T-cell (primary cell): ENCODE measurements around the gene METTL18. TPM values are rescaled to one million over a fixed set of nuclear protein-coding genes. Genes with fewer than 3 reads are reported as not detected.

Source experiments
- ATAC-seq, 4 experiments: fragments of 200-7000 bp in 3 of 4; fragments of 150-1000 bp in 1 of 4; cut with Tn5 transposase; replicated peaks in 1 of 4; 1 replicate in 3 of 4; 2 replicates in 1 of 4; pipeline ENCODE4 v1.10.0; 2021; ENCODE audit warnings: moderate library complexity in 3 of 4, mild to moderate bottlenecking in 2 of 4, moderate number of reproducible peaks in 1 of 4
- CTCF ChIA-PET, 2 donors: fragments of 300-600 bp; sonication (Branson Sonifier 250); formaldehyde crosslinking; loops; one replicate each; lab custom pipeline; 2022; ENCODE audit warnings: antibody characterized with exemption in 2 of 2; lab: Charles Lee
- POLR2A ChIA-PET, 2 donors: fragments of 300-600 bp; sonication (Branson Sonifier 250); formaldehyde crosslinking; loops; one replicate each; lab custom pipeline; 2022; ENCODE audit warnings: antibody characterized with exemption in 2 of 2; lab: Charles Lee
- DNase-seq, 35 experiments: peaks; one replicate each; pipeline versions ENCODE4 v3.0.0 to v3.0.0-alpha.2; 2013 to 2023
- H3K27ac ChIP-seq: one replicate; pipeline ENCODE4 v1.5.1; 2013; ENCODE audit warnings: low read length
- H3K27me3 ChIP-seq, 2 experiments: replicated peaks in 1 of 2; 1 replicate in 1 of 2; 2 replicates in 1 of 2; pipeline versions ENCODE4 v1.6.1 to v1.7.0; 2013; ENCODE audit warnings: low read length in 1 of 2, mixed read lengths in 1 of 2; ENCODE audit not compliant: control insufficient read depth in 2 of 2, insufficient read depth in 2 of 2; ENCODE audit errors: extremely low read depth in 1 of 2
- H3K36me3 ChIP-seq, 2 donors: 1 replicate in 1 of 2; 2 replicates in 1 of 2; pipeline versions ENCODE4 v1.6.1 to v1.7.0; 2013; ENCODE audit warnings: low read length in 1 of 2; ENCODE audit not compliant: control insufficient read depth in 2 of 2, insufficient read depth in 1 of 2; ENCODE audit errors: extremely low read depth in 1 of 2
- H3K4me1 ChIP-seq, 2 experiments: 1 replicate in 1 of 2; 2 replicates in 1 of 2; pipeline versions ENCODE4 v1.6.1 to v1.7.0; 2013; ENCODE audit warnings: low read length in 2 of 2, mixed read lengths in 1 of 2; ENCODE audit not compliant: insufficient read depth in 2 of 2, control insufficient read depth in 1 of 2; ENCODE audit errors: extremely low read depth in 1 of 2
- H3K4me3 ChIP-seq, 2 donors: 1 replicate in 1 of 2; 2 replicates in 1 of 2; pipeline versions ENCODE4 v1.5.1 to v1.7.0; 2013; ENCODE audit warnings: mild to moderate bottlenecking in 2 of 2, low read length in 1 of 2, moderate library complexity in 1 of 2; ENCODE audit not compliant: control insufficient read depth in 1 of 2; ENCODE audit errors: extremely low read depth in 1 of 2
- H3K9me3 ChIP-seq: 2 replicates; pipeline ENCODE4 v1.7.0; 2013
- H3K27ac Mint-ChIP-seq, 2 donors: one replicate each; pipeline ENCODE4 v1.8.0; 2020 to 2021; ENCODE audit warnings: mild to moderate bottlenecking in 2 of 2, mixed read lengths in 2 of 2
- H3K27me3 Mint-ChIP-seq, 2 donors: one replicate each; pipeline ENCODE4 v1.8.0; 2021 to 2022; ENCODE audit warnings: mixed read lengths in 2 of 2
- H3K36me3 Mint-ChIP-seq: one replicate; pipeline ENCODE4 v1.8.0; 2021; ENCODE audit warnings: mixed read lengths
- H3K4me1 Mint-ChIP-seq, 3 donors: one replicate each; pipeline ENCODE4 v1.8.0; 2020 to 2022; ENCODE audit warnings: mixed read lengths in 3 of 3, mild to moderate bottlenecking in 1 of 3
- H3K4me3 Mint-ChIP-seq, 3 donors: one replicate each; pipeline ENCODE4 v1.8.0; 2020 to 2022; ENCODE audit warnings: mild to moderate bottlenecking in 3 of 3, mixed read lengths in 3 of 3, moderate library complexity in 3 of 3
- H3K9me3 Mint-ChIP-seq, 3 donors: one replicate each; pipeline ENCODE4 v1.8.0; 2020 to 2022; ENCODE audit warnings: mixed read lengths in 3 of 3
- WGBS: methylation state at CpG from one replicate; pipeline ENCODE4 v1.1.5; 2013; ENCODE audit warnings: missing lambda C conversion rate; ENCODE audit not compliant: insufficient coverage; 5-methylcytosine and 5-hydroxymethylcytosine counted together
- total RNA-seq, 35 experiments: library from RNA in 6 of 35; stranded (reverse) in 6 of 35; fragments of 120-200 nt in 1 of 35; gene quantifications; one replicate each; pipeline versions ENCODE4 v1.2.1 to v1.2.4 and lab custom pipeline; 2013 to 2026

The METTL18 gene
- total RNA-seq, 5 donors from 2014 or later (not counting 1 experiment from before 2014, with no cell fraction given): 3.9 to 16.5 (median 11.1) TPM

DNA sequence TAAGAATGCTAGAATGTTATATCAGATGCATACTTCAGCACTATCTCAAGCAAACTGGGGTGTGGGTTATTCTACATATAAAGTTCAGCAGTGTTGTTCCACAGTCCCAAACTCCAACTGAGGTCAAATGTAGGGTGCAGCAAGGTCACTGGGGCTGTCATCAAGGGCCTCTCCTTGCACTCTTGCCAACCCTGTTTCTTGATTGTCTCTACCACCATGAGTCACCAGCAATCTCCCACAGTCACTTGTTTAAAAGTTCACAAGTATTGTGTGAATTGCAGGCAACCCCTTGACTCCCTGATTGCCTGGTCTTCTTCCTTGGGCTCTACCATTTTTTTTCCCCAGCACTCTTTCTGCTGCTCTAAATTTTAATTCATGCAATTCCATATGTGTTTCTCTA is 10.6 kb downstream of the METTL18 start:
- H3K27me3 ChIP-seq: peaks cover 0 to 12% of the 10 kb centered on the region in 2 experiments
- no peak overlapping the region for H3K4me3 Mint-ChIP-seq
- peak overlapping the region in 1 of 2 donors; percentile 59 for H3K27ac Mint-ChIP-seq
- no peaks in the 10 kb centered on the region for H3K4me1 ChIP-seq
- DNase-seq (no peak), ATAC-seq (no peak)
- CTCF ChIA-PET: no interaction called here
- peaks cover 40 to 45% of the 10 kb centered on the region in 2 donors for H3K27me3 Mint-ChIP-seq
- H3K4me3 ChIP-seq: no peak overlapping the region
- H3K9me3 ChIP-seq: no peaks in the 10 kb centered on the region
- H3K4me1 Mint-ChIP-seq: no peaks in the 10 kb centered on the region
- POLR2A ChIA-PET: no interaction called here
- no peaks in the 10 kb centered on the region for H3K36me3 ChIP-seq
- H3K9me3 Mint-ChIP-seq: no peaks in the 10 kb centered on the region
- no peaks in the 10 kb centered on the region for H3K36me3 Mint-ChIP-seq
- no peak overlapping the region for H3K27ac ChIP-seq

DNA sequence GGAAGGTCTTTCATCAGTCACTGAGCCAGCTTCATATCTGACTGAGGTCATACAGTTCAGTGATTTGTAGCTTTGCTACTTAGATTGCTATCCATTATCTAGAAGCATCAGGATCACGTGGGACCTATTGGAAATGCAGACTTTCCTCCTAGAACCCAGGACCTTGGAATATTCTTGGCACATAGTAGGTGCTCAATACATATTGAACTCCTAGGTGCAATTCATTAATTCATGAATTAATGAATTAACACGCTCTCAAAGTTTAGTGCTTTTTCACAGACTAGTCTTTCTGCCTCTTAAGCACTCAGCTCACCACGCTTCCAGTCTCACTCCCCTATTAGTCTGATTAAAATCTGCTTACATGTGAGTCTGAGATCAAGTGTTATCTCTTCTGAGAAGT is 12.1 kb downstream of the METTL18 start:
- Histone ChIP-seq H3K9me3 (no peaks in the 10 kb centered on the region), H3K27me3 (peaks cover 0 to 12% of the 10 kb centered on the region in 2 experiments), H3K27ac (no peak overlapping the region), H3K36me3 (no peaks in the 10 kb centered on the region), H3K4me1 (no peaks in the 10 kb centered on the region), H3K4me3 (no peak overlapping the region)
- CTCF ChIA-PET: interaction anchor here in 1 of 2 donors (0.6 kb wide), 1 partner anchor 50 kb away, joined by 3 read pairs; no protein-coding TSS in a partner anchor
- no peak for DNase-seq
- H3K27me3 Mint-ChIP-seq: peaks cover 36 to 40% of the 10 kb centered on the region in 2 donors
- no peak overlapping the region for H3K4me3 Mint-ChIP-seq
- no peak for ATAC-seq
- no peak overlapping the region for H3K27ac Mint-ChIP-seq
- no peaks in the 10 kb centered on the region for H3K9me3 Mint-ChIP-seq
- POLR2A ChIA-PET: no interaction called here
- H3K4me1 Mint-ChIP-seq: no peaks in the 10 kb centered on the region
- WGBS: 40% methylated on average over 1 of the region's 3 CpGs
- H3K36me3 Mint-ChIP-seq: no peaks in the 10 kb centered on the region

DNA sequence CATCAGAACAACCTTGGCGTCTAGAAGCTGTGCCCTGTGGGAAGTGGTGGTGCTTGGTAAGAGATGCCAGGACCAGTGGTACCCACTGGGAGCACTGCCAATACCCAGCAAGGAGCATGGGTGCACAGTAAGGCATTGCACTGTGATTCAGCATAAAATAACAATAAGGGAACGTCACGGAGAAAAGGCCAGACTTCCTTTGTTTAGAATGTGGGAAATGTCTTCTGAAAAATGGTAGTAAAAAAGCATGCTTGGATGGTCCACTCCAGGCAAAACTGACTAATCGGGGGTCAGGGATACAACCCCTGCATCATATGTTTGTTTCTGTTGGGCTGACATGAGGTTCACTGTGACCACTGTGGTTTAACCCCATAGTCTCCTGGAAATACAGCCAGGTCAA is 14.7 kb downstream of the METTL18 start:
- Mint-ChIP-seq H3K27ac (no peak overlapping the region), H3K4me3 (no peak overlapping the region), H3K9me3 (no peaks in the 10 kb centered on the region), H3K27me3 (peaks cover 20 to 27% of the 10 kb centered on the region in 2 donors), H3K36me3 (no peaks in the 10 kb centered on the region), H3K4me1 (no peaks in the 10 kb centered on the region)
- CTCF ChIA-PET: no interaction called here
- POLR2A ChIA-PET: no interaction called here
- Histone ChIP-seq H3K27ac (no peak overlapping the region), H3K4me1 (no peaks in the 10 kb centered on the region), H3K9me3 (no peaks in the 10 kb centered on the region), H3K4me3 (no peak overlapping the region), H3K36me3 (no peaks in the 10 kb centered on the region), H3K27me3 (peaks cover 0 to 8% of the 10 kb centered on the region in 2 experiments)
- WGBS: 58% methylated on average over 2 of the region's 4 CpGs
- no peak for DNase-seq
- ATAC-seq: no peak

DNA sequence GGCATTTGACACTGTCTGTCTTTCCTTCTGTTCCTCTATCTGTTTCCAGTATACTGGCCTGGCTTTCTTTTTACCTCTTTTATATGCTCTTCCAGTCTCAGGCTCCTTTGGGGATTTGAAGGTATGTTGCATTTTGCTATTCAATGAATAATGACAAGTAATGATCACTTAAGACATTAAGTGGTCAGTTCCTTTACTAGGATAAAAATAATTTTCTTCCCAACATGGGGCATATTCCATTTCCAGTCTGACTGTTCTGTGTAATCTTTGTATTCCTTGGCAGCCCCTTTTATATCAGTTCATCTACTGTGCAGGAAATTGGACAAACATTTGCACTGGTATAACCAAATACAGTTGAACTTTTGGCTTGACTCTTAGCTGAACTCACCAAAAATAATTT is 15.6 kb downstream of the METTL18 start:
- H3K27me3 Mint-ChIP-seq: peaks cover 12 to 19% of the 10 kb centered on the region in 2 donors
- Histone ChIP-seq H3K27me3 (peaks cover 0 to 6% of the 10 kb centered on the region in 2 experiments), H3K27ac (no peak overlapping the region), H3K36me3 (no peaks in the 10 kb centered on the region), H3K4me1 (no peaks in the 10 kb centered on the region), H3K4me3 (no peak overlapping the region), H3K9me3 (no peaks in the 10 kb centered on the region)
- no peaks in the 10 kb centered on the region for H3K4me1 Mint-ChIP-seq
- DNase-seq (no peak), ATAC-seq (no peak)
- no peak overlapping the region for H3K27ac Mint-ChIP-seq
- H3K9me3 Mint-ChIP-seq: no peaks in the 10 kb centered on the region
- no peak overlapping the region for H3K4me3 Mint-ChIP-seq
- ChIA-PET POLR2A (no interaction called here), CTCF (no interaction called here)
- no peaks in the 10 kb centered on the region for H3K36me3 Mint-ChIP-seq

DNA sequence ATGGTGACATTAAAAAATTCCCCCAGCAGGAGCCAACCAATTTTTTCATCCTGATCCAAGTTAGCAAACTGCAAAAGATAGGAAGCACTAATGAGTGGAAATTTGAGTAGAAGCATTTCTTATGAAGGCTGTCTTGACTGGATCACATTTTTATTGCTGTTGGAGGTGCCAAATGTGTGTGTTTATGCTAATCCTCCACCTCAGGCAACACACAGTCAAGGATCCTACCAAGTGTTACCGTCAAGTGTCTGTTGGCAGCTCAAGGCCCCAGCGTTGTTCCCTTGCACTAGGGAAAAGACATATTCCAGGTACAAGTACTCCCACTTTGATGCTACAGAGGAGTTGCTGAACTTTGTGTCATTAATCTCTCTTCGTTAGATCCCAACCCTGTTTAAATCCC is 18.3 kb downstream of the METTL18 start:
- H3K27me3 Mint-ChIP-seq: peaks cover 0 to 3% of the 10 kb centered on the region in 2 donors
- 80% methylated on average over 2 of the region's 3 CpGs for WGBS
- DNase-seq: no peak
- H3K4me3 Mint-ChIP-seq: no peak overlapping the region
- no peaks in the 10 kb centered on the region for H3K9me3 Mint-ChIP-seq
- ATAC-seq: no peak
- no peaks in the 10 kb centered on the region for H3K4me1 Mint-ChIP-seq
- Histone ChIP-seq H3K27me3 (no peaks in the 10 kb centered on the region), H3K4me1 (no peaks in the 10 kb centered on the region), H3K4me3 (no peak overlapping the region), H3K36me3 (no peaks in the 10 kb centered on the region), H3K27ac (no peak overlapping the region), H3K9me3 (no peaks in the 10 kb centered on the region)
- ChIA-PET CTCF (no interaction called here), POLR2A (no interaction called here)
- no peaks in the 10 kb centered on the region for H3K36me3 Mint-ChIP-seq
- H3K27ac Mint-ChIP-seq: no peak overlapping the region

DNA sequence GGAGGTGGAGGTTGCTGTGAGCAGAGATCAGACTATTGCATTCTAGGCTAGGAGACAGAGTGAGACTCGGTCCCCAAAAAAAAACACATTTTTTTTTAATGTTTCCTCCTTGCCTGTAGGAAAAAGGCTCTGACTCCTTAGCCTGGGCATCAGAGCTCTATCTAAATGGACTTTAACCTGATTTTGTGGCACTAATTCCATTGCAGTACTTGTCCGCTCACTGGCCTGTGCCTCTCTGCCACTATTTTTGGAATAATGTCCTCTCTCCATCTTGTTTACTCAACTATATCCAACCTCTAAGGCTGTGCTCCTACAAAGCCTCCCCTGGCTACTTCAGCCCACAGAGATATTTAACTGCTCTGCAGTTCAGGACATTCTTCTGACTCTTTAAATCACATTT is 26.5 kb downstream of the METTL18 start:
- Histone ChIP-seq H3K27me3 (no peaks in the 10 kb centered on the region), H3K4me3 (no peak overlapping the region), H3K4me1 (no peaks in the 10 kb centered on the region), H3K36me3 (no peaks in the 10 kb centered on the region), H3K27ac (no peak overlapping the region), H3K9me3 (no peaks in the 10 kb centered on the region)
- Mint-ChIP-seq H3K36me3 (no peaks in the 10 kb centered on the region), H3K27ac (no peak overlapping the region), H3K27me3 (peaks cover 0 to 4% of the 10 kb centered on the region in 2 donors), H3K4me1 (no peaks in the 10 kb centered on the region), H3K9me3 (no peaks in the 10 kb centered on the region), H3K4me3 (no peak overlapping the region)
- ChIA-PET POLR2A (no interaction called here), CTCF (no interaction called here)
- DNase-seq: no peak
- WGBS: 100% methylated on average over 2 of the region's 2 CpGs
- ATAC-seq: no peak
